Glomerular visceral epithelial cell (primary cell): ENCODE measurements around the gene CAPN13.

Experiments
- DNase-seq: peaks from one replicate; pipeline ENCODE4 v3.0.0-alpha.2; 2016; ENCODE audit errors: extremely low spot score

CAPN13 gene

DNA sequence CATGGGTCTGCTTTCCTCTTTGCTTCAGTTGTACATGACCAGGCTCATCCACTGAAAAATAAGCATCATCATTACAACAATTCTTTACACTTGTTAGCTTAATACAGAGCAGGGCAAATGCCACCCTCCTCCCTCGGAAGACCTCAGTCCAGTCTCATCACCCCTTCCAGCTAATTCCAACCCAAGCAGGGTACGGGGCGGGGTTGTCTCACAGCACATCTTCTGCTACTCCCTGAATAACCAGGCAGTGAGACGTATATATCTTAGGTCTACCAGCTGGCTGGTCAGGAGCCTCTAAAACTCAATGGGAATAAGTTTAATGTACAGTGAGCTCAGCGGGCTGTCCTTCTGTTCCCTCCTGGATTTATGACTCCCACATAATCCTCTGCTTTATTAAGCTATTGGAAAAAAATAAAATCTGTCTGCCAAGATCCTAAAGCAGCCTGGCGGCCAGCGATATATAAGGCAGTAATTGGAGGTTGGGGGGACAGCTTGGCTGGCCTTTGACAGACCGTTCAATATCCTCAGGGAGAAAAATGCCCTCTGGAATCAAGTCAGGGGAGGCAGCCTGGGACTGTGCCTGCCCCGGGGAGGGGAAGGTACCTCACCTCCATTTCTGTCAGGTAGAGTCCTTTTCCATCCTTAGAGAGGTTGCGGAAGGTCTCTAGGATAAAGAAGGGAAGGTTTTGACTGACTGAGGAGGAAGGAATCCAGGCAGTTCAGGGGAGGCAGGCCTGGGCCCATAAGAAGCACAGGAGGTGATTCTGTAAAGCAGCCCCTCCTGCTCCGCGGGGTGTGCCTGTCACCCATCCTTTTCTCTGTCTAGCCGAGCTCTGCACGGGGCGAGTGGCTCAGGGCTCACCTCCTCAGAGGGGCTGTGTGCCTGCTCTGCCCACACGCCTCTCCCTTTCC lies 76.3 kb downstream of the CAPN13 start:
- DNase-seq, result no peak

DNA sequence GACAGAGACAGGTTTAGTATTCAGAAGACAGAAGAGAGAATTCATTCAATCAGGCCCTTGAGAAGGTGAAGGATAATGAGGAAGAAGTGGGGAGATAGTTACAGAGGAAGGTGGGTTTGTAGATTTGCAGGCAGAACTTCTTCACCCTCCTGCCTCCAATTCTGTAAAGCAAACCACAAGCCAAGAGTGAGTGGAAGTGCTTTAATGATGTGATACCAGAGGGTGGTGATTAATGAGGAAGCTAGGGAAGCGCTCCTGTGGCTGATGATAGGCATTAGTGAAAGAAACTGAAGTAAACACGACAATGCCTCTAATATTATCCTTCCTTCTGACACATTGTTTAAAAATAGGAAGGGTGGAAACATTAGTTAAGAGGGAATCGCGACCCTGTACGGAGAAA lies 78.2 kb downstream of the CAPN13 start:
- no peak for DNase-seq

DNA sequence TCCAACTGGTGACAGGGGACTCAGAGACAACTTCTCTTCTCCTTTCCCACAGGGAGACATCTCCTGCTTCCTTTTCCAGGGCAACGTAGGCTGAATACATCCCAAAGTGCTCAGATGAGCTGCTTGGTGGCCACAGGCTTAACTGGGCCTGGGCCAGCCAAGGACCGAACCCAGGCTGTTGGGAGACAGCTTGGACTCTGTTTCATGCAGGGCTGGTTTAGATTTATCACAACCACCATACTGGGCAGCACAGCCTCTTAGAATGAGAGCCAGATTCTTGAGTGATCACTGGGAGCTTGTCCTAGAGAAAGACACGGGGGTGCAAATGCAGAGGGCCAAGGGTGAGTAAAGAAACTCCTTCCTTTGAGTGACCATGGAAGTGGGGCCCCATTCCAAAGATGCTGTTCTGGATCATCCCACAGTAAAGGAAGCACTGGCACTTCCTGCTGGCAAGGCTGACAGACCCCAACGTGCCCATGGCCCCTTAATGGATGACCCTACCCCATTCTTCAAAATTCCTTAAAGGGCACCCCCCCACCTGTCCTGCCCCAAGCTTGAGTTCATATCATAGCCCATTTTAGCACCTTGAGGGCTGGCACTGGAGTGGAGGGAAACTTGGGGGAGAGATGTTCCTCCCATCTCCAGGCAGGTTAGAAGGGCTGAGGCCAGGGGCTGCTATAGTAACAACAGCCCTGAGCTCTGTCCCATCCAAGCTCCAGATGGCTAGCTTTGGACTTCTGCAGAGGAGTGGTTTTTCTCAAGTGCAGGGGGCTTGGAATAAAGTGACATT lies 84.1 kb downstream of the CAPN13 start:
- no peak for DNase-seq

DNA sequence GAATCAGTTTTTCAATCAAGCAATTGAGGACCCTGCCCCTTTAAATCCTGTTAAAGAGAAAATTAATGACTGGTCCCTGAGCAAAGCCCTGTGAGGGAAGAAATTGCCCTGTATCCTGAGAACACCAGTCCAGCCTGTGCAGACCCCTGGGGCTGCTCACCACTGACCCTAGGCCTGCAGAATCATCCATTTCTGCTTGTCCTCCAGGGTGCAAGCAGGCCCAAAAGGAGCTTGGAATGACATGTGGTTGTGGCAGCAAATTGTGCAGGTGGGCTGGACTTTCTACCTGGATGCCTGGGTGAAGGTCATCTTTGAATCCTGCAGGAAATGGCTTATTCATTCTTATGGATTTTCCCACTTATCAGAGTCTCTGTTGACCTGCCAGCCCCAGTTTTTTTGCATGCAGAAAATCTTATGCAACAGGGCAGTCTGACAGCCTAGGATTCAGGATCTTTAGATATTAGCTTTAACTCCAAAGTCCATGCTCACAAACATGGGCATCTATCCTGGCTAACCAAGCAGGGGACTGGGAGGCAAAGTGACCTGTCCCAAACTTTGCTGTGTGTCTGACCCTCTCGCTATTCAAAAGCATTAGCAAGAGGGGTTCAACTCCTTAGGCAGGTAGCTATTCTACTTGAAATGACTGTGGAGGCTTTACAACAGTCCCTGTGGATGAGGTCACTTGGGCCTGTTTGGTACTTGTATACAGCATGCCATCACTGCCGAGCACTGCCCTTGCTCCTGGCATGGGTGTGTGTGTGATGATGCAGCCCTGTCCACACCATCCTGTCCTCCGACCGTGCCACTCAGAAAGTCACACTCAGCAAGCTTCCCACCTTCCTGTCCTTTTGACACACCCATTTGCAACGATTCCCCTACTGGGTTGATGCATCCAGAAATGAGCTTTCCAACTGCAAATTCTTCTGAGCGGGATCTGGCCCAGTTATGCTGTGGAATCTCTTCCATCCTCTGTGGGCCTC lies 85.3 kb downstream of the CAPN13 start:
- no peak for DNase-seq

DNA sequence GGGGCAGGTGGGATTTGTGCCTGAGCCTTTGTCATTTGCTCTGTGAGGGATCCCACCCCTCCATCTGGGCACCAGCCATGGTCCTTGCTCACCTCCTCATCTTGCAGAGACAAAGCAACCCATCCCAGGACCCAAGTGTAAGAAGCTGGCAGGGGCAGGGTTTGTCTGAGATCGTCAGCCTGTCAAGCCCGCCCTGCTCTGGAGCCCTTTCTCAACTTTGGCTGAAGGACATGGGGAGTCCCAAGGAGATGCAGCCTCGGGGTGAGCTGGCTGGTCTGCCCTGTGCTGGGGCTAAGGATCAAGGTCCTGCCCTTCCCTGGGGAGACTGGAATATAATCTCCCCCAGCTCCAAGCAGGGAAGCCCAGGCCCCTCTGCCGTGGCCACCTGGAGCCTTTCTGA lies 86.0 kb downstream of the CAPN13 start:
- DNase-seq, result no peak

DNA sequence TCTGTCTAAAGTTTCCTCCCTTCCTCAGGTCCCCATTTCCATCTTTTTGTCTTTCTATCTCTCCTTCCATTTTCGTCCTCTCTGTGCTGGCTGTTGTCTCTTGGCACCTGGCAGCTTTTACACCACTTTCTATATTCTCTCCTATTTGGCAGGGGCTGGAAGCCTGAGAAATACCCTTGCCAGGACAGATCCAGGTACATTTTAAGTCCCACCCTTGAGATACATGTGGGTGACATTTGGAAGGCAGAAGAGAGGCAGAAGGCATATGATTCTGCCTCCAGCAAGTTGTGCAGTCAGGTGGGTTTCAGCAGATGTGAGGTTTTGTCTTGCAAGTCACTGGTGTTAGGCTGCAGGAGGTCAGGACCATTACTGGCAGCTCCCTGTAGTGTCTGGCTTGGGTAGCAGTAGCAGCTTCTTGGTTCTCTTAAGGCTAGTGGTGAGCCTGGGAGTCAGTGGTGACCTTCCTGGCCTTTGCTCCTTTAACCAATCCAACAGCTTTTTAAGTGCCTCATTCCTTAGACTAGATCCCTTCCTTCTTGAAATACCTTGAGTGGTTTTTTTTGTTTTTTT lies 90.1 kb downstream of the CAPN13 start:
- DNase-seq, result no peak

DNA sequence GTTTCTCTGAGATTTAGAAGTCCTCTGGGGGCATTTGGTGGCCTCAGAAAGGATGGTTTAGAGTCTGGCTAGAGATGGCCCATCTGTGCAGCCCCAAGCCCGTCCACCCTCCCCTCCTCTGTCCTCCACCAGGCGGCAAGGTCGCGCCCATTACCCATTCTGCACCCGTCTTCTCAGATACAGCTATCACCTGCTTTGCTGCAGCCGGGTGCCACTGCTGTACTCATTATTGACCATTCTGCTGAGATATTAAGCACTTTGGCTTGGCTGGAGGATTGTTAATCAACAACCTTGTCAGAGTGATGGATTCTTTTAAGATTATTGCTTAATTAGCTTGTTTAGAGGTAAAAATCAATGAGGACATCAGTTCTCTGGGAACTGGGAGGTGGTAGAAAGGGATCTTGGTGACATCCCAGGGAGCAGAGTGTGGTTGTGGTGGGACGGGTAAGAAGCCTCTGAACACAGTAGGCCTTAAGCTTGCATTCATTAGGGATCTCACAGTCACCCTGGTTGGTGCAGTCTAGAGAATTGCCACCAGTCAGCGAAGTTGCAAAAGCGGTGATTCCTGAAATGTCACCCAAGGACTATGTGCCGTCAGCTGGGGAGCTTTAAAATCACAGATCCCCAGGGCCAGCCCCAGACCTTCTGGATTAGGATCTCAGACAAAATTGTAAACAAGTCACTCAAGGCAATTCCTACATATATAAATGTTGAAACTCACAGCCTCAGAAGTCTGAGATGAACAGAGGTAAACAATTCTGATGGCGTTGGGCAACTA lies 90.9 kb downstream of the CAPN13 start:
- no peak for DNase-seq

DNA sequence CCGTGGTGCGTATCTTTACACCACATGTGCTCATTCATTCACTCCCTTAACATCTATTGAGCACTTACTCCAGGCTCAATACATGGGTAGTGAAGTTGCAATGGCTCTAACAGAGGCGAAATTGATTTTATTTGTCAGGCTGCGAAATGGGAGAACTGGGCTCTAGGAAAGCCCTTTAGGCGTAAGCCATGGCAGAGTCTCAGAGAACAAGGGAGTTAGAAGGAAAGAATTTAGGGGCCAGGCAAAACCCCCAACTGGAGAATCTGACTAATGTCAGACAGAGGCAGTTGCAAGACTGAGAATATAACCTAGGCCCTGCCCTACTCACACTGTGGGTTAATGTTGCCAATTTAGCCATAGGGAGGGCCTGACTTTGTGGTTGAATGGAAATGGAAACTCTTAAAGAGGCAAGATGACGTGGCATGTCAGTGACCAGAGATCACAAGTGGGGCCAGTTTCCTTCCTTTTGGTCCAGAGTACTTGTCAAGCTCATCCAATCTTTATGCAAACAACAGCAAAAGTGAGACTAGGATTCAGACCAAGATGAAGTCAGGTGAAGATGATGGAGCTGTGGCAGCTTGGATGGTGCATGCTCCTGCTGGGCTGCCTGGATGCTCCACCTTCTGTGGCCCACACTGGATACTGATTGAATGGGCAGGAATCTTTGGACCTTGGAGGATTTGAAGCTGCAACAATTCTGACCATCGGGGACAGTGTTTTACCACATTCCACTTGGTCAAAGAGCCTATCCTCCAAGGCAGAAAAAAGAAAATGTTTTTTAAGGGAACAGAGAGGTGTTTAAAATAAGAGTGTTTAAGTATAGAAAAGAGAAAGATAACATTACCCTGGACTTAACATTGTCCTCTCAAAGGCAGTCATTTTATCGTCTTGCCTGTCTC lies 92.2 kb downstream of the CAPN13 start:
- DNase-seq, result no peak

- DNase-seq, result no peak
These were observed 93.5 kb downstream of the CAPN13 start for GRCh38 chr2:30713698-30714097.

DNA sequence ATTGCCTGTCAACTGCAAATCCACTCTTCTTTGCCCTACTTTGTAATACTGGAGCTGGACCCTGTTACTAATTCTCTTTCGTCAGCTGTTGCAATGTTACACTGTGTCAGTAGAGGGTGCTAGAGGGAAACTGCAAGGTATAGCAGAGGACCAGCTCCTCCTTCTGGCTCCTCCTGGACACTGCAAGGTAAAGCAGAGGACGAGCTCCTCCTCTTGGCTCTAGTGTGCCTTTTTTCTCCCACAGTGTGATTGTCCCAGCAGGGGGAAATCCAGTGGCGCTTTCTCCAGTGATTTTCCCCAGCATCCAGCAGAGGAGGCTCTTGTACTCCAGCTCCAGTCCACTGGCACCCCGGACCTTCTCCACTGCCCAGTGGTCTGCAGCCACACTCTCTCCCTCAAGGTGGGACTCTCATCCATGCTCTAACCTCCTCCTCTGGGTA lies 95.6 kb downstream of the CAPN13 start:
- peak; percentile 87 for DNase-seq

DNA sequence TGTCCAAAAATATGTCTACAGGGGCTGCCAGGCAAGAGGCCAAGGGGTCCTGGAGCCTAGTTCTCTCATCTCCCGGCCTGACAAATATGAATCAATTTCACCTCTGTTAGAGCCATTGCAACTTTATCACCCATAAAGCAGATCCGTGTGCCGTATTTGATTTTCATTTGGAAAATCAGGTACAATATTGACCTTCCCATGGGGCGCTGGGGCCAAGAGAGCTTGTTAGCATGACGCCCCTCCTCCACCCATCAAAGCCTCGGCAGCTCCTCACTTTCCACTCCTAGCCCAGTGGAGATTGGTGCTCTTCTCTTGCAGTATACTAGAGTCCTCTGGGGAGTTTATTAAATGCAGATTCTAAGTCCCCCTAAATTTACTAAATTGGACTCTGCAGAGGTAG lies 96.8 kb downstream of the CAPN13 start:
- no peak for DNase-seq

DNA sequence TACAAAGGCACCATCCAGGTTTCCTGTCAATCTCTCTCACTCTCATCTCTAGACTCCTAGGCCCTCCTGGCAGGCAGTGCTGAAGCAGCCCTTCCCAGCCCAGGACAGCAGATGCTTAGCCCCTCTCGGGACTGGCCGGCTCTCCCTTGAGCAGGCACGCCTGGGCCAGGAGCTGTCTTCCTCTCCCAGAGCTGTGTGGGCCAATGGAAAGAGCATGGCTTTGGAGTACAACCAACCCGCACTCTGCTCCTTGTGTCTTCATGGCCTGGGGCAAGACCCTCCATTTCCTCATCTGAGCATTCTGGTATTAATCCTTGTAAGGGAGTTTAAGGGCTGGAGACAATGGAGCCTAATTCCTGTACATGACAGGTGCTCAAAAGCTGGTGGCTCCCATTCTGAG lies 97.2 kb downstream of the CAPN13 start:
- DNase-seq, result no peak

DNA sequence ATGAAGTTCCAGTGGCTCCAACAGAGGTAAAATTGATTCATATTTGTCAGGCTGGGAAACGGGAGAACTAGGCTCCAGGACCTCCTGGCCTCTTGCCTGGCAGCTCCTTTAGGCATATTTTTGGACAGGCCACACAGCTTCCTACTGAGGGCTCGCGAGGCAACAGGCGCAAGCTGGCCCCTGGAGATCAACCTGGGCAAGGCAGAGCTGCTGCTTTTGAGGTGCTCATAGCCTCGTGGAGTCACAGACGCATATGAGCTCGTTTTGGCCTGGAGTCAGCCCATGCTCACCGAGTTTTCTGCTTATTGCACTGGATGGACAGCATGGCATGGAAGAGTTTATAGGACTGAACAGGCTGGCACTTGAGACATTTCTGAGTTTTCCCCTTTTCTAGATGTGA lies 97.7 kb downstream of the CAPN13 start:
- DNase-seq, result no peak

GRCh38 chr2:30708491-30709290 lies 98.6 kb downstream of the CAPN13 start:
- no peak for DNase-seq

GRCh38 chr2:30707304-30707903 lies 99.8 kb downstream of the CAPN13 start:
- DNase-seq, result no peak

DNA sequence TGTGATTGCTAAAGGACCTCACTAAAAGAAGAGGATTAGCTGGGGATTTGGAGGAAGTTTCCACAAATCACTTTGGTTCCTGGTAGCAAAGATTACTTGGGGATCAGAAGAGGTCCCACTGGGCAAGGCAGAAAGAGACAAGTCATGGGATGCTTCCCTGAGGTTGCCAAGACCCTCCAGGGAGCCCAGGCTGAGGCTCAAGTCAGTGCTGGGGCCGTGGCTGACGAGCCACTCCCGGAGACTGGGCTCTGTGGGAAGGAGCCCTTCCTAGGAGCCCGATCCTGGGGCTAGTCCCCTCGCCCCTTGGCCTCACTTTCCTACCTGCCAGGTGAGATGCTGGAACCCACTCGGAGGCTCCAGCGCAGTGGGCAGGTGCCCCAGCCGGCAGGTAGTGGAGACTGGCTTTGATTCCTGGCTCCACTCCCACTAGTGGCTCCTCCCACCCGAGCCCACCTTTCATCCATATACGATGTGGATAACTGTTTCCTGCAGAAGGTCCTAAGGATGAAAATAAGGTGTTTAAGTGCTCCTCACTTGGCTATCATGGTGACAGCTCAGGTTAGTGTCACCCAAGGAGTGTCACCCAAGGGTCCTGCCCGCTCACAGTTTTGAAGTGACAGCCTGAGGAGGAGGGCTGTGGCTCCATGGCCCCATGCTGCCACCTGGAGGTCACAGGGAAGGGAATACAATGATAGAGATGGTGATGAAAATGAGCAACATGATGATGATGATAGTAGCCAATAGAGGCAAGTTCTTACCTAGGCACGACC lies 100.5 kb downstream of the CAPN13 start:
- DNase-seq, result peak; percentile 52

DNA sequence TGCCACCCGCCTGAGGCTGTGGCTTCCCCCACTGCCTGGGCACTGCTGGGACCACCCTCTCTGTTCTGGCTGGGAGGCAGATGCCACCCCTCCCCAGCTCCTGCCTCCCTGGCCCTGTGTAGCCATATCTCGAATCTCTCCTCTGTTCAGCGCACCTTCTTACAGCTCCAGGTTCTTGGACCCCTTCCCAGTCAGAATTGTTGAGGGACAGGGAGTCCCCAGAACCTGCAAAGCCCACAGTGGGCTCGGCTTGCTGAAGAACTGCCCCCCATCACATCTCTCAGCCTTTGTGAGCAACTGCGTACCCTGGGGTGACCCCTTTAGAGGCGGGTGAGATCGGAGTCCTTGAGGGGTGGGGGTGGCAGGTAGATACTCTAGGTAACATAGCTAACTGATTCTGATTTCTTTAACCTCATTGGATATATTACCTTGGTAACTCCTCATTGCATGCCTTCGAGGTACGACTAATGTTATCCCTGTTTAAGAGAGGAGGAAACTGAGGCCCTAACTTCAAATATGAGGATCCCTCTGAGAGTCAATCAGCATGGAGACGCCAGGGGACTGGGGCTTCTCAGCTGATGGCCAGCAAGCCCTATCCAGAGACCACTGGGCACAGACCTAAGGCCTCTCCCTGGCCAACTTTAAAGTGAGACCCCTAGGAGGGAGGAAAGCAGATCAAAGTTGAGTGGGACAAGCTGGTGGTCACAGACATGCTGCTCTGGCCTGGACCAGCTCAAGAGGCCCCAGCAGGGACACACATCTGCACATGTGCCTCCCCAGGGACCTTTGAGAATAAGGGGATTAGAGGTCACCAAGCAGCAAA lies 101.3 kb downstream of the CAPN13 start:
- DNase-seq, result no peak
